GM21786 (cell line): ENCODE measurements around the gene PSMC2.

Experiments
- ATAC-seq: cut with Tn5 transposase; IDR thresholded peaks from one replicate; pipeline ENCODE4 v1.9.1; 2021; ENCODE audit not compliant: unreplicated experiment

The PSMC2 gene

DNA sequence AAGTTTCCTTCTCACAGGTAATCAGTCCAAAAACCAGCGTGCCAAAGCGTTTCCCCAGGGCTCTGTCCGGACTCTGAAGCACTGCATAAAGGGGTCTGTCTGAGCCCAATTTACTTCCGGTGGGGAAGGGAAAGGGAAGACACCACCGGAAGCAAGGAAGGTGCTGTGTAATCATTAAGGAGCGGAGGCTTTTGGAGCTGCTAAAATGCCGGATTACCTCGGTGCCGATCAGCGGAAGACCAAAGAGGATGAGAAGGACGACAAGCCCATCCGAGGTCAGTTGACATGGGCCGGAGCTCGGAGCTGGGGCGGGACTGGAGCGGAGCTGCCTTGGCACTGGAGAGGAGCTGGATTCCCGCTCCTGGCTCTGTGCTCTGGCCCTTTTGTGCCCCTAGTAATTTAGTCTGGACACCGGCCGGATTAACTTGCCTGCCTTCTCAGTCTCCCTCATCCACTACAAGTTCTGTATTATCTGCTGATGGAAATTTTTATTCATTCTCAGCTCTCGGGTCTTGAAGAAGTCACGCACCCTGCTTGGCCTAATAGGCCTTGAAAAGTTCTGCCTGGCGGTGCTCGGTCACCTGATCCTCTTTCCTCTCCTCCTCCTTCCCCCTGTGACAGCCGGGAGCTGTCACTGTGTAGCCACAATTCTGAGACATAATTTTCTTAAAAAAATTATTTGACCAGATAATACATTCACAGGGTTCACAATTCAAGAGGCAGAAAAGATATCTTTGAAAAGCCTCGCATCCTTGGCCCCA lies at the start of gene PSMC2:
TSS of gene PSMC2 (plus strand) at position 137 of the 761 bp plus-strand sequence. CDS start at position 206, 69 bp downstream.
- peak; percentile 69 for ATAC-seq

DNA sequence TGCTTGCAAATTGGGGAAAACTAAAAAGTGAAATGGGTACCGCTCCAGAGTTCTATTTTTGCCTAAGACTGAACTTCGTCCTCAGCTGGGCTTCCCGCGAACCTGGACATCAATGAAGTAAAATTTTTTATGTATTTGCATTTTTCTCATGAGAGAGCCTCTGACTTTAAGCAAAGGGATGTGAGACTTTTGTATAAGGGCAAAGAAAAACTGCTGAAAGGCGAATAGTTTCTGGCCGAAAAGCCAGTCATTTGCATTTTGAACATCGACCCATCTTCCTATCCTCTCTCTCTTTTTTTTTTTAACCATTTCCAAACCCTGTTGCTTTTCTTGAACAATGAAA lies 49.6 kb upstream of the PSMC2 start:
- ATAC-seq: peak; percentile 3

DNA sequence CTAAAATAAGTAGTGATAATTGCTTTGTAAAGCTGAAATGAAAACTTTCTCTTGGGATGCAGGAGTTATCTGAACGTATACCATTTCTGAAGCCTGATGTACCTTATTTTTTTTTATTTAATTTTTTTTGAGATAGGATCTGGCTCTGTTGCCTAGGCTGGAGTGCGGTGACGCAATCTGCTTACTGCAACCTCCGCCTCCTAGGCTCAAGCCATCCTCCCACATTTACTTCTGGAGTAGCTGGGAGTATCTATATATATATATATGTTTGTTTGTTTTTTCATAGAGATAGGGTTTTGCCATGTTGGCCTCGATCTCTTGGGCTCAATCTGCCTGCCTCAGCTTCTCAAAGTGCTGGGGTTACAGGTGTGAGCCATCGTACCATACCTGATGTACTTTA lies 47.8 kb upstream of the PSMC2 start:
- no peak for ATAC-seq

DNA sequence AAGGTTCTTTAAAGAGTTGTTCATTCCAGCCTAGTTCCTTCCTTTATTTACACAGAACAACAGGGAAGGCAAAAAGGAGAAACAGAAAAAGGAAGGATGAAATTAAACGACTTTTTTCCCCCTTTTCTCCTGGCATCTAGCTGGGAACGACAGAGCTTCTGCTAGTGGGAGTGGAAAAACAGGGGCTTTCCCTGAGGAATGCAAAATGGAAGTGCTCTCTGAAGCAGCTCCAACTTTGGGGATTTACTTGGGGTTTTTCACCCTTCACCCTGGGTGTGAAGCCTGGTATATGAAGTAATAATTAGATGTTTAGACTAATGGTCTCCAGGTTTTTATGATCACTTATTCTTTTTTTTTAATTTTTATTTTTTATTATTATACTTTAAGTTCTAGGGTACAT lies 46.0 kb upstream of the PSMC2 start:
- ATAC-seq: no peak

DNA sequence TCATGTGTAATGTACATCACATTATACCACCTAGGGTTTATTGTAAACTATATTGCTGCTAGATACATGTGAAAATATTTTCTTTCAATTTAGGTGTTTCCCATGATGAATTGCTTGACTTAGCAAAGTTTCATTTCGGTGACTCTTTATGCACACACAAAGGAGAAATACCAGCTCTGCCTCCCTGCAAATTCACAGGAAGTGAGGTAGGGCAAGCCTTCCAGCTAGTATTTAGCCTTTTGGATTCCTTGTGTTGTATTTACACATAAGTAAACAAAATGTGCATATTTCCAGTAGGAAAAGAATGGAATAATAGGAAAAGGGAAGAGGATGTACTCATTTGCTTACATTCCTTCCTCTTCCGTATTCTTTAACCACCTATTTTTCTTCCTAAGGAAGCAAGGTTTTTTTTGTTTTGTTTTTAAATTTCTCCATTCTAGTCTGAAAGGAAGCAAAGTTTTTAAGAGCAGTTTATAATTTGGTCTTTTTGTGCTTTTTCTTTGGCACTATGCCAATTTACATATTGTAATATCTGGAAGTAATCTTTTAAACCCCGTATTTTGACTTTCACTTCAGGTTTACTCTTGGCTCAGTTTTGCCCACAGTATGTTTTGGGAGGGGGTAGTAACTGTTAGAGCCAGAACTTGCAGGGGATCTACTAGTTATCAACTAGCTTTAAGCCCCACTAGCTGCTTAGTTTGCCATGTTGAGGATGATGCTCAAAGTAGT lies 39.8 kb upstream of the PSMC2 start:
- no peak for ATAC-seq

DNA sequence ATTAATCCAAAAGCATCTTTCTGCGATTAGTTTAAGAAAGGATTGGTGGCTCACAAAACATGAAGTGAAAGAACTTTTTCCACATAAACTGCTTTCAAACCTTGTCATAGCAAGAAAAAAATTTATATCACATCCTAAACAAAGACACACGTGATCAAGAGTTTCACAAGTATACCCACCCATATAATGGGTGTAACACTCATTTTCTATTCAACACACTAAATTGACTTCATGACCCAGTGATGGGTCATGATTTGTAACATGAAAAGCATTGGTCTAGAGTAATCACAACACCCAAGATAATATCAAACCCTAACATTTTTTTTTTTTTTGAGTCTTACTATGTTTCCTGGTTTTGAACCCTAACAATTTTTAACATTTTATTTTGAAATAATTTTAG lies 32.6 kb upstream of the PSMC2 start:
- ATAC-seq: no peak

DNA sequence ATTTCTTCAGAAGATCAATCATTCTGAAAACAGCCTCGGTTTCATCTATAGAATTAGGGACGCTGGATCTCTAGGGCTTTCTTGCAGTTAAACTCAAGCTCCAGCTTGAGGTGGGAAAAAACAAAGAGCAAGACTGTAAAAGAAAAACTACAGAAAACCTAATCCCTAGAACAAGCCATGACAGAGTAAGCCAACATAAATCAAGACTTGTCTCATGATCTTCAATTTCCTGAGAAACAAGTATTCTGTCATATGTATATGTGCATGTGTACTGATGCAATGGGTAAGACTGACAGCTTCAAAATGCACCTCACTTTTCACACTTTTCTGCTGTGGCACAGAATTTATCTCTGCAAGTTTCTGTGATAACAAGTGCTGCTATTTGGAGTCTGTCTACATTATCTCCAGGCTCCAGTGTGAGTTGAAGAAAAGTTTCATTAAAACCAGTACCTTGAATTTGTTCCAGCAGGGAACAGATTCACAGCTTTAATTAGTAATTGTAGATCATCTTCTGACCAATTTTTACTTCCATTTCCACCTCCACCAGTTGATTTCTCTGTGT lies 31.0 kb upstream of the PSMC2 start:
- no peak for ATAC-seq

DNA sequence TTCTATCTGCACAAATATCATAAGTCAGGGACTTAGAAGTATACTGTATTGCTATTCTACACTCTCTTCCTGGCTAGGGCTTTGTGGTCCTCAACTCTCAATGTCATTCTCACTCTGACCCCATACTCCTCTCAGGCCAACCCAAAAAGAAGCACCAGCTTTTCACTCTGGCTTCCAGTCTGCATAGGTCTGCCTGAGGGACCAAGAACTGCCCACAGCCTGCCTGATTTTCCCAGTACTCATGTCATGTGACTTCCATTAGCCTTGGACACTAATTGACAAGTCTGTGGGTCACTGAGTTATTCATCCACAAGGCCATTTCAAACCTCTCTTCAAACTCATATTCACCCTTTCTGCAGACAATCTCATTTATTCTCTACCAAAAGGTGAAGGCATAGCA lies 30.4 kb upstream of the PSMC2 start:
- no peak for ATAC-seq

DNA sequence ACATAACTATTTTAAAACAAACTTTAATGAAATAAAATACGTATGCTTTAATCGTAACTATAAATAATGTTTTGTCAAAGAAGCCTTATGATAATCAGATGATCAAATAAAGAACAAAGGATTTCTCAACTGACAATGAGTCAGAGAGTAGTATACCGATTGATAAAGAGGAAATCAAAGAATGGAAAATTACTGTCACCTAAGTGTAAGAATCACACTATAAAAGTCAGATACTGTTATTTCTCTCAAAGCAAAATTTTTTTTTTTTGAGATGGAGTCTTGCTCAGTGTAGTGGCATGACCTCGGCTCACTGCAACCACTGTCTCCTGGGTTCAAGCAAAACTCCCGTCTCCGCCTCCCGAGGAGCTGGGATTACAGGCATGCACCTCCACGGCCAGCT lies 21.7 kb upstream of the PSMC2 start:
- ATAC-seq: no peak

DNA sequence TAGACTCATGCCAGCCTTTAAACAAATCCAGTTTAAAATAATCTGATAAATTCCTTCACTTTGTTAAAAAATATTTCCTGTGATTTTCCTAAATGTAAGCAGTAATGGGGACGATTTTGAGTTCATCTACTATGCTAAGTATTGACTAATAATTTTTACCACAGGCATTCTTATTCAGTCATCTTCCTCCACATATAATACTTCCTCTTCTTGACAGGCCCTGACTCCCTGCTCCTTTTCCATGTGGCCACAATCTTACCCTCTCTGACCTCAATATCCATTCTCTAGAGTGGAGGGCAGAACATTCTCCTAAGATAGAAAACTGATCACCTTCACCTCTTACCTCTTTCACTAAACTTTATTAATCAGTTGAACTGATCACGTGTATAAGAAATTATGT lies 10.7 kb upstream of the PSMC2 start:
- ATAC-seq: no peak

DNA sequence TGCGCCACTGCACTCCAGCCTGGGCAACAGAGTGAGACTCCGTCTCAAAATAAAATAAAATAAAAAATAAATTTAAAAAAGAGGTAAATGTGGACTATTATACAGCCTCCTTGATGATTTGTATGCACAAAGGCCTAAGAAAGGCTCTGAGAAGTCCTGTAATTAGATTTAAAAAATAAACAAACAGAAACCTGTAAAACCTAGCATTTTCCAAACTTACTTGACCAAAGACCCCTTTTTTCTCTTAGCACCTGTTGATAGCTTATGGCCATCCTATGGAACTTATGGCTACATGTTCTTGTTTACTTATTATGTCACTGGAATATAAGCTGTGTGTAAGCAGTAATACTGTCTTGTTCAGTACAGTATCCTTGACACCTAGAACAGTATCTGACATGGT lies 8.6 kb upstream of the PSMC2 start:
- ATAC-seq: no peak

DNA sequence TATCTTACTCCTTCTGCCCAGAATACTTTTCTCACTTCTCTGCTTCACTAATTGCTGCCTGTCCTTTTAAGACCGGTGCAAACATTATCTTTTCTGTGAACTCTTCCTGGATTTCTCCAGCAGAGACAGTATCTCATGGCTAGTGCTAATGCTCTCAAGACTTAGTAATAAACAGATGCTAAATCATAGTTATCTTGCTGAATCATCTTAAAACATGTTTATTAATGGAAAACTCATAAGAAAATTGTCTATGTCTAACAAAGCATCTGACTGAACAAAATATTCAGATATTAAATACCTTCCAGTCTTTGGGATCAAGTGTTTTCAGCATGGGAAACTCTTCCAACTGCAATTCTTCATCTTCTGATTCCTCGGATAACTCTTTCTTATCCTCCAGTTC lies 6.0 kb upstream of the PSMC2 start:
- ATAC-seq: no peak

DNA sequence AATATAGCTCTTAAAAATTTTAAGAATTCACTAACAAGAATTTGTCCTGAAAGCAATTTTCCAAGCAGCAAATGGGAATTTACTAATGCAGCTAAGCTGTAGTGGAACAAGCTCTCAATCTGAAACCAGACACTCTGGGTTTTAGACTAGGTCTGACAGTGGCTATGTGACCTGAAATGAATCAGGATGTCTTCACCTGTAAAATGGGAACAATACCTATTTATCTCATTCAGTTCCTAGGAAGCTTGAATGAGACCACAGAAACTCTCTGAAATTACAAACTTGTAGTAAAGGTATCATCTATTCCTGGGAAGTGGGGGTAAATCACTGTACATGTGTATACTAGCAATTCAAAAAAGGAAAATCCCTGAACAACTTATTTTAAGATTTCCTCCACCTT lies 4.1 kb upstream of the PSMC2 start:
- ATAC-seq: no peak

DNA sequence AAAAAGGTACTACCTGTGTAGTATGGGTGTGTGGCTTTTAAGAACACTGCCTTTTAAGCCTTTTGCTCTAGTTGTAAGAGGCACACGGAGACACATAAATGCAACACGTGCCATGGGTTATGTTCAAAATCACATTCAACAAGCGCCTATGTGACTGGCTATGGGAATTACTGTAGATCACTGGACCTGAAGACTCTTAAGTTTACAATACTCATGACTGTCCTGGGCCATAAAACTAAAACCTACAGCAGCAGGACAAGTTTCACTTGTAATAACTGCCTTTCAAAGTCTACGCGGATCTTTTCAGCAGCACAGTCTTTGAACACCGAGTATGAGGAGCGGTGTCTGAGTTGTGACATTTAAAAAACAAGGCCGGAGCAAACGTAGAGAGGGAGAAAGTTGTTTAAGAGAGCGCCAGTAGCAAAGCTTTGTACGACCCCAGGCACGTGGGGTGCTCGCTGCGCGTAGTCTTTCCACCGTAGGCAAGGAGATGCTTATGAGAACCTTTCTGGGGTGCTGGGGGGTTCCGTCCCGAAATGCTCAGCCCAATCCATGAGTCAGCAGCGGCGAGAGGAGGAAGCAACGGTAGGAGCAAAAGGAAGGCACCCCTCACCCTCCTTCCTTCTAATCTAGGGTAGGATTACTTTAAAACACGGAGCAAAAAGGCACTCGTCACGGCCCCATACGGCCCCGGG lies 3.5 kb upstream of the PSMC2 start:
- no peak for ATAC-seq

DNA sequence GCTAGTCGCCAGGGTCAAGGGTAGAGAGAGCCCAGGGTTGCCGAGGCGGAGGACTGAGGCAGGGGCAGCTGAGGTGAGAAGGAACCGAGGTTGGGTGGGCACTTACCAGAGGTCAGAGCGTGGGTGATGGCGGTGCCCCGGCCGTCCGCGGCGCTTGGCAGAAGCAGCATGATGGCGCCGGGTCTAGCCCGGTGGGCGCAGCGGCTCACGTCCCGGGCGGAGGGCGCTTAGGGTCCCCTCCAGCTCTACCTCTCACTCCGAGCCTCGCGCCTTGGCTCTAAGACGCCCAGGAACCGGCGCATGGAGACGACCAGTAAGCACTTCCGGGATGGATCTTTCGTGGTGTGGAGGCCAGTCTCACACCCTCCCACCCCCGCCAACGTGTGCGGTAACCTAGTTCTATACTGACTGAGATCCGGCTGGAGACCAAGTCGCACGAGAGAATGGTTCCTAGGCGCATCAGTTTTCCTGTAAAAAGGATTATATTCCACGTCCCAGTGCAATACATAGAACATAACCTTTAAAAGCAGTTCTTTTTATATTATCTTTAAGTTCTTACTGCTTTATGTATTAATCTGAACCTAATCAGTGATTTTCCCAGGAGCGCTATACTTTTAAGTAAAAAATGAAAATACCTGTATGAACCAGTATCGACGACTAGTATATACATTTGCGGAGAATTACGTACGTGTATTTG lies 2.8 kb upstream of the PSMC2 start, which contains the start of gene DNAJC2:
TSS of gene DNAJC2 (minus strand) at position 315 of the 697 bp plus-strand sequence. CDS start at position 170, 145 bp downstream.
- ATAC-seq: peak; percentile 75

DNA sequence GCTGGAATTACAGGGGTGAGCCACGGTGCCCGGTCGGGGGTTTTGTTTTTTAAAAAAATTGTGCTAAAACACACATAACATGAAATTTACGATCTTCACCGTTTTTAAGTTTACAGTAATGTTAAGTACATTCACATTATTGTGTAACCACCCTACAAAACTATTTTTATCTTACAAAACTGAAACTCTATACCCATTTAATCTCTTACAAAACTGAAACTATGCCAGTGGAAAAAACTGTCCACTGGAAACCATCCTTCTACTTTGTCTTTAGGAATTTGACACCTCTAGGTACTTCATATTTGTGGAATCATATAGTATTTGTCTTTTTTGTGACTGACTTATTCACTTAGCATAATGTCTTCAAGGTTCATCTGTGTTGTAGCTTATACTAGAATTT lies 1.0 kb upstream of the PSMC2 start:
- no peak for ATAC-seq

DNA sequence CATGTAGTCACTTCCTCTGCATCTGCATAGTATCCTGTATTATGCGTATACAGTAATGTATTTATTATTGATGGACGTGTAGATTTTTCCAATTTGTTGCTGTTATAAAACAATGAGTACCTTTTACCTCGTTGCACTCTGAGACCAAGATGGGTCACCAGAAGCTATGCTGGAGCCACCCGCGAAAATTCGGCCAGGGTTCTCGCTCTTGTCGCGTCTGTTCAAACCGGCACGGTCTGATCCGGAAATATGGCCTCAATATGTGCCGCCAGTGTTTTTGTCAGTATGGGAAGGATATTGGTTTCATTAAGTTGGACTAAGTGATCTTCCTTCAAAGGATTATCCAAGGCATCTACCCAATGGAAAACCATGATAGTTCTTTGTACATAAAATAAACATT lies 1.0 kb downstream of the PSMC2 start:
- ATAC-seq: no peak

DNA sequence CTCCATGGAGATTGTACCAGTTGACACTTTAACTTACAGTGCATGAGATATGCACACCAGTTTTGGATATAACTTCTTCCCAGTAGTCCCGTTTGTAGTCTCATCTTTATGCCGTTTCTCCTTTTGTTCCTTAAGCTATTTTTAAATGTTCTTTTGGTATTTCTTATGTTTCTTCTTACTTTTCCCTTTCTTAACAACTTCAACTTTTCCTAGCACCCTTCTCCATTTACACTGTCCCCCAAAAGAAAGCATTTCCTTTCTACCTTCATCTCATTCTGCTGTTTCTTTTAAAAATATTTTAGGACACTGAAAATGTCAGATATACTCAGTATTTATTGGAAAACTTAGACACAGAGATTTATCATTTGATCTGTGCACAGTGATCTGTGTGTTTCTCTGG lies 1.5 kb downstream of the PSMC2 start:
- ATAC-seq: no peak

DNA sequence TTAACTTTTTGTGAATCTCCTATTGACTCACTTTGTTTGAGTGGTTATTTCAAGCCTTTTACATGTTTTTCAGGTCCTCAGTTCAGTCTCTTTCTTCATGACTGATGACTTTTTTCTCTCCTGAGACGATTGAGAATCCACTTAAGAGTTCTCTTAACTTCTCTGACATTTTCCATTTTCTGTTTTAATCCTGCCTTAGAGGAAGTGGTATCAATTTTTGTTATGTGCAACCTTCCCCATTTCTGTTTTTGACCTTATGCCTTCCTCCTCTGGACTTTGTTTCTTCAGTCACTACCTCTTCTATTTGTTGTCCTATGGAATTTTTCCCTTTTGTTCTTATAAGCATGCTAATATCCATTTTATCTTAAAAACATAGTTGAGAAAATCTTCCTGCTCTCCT lies 2.4 kb downstream of the PSMC2 start:
- no peak for ATAC-seq

DNA sequence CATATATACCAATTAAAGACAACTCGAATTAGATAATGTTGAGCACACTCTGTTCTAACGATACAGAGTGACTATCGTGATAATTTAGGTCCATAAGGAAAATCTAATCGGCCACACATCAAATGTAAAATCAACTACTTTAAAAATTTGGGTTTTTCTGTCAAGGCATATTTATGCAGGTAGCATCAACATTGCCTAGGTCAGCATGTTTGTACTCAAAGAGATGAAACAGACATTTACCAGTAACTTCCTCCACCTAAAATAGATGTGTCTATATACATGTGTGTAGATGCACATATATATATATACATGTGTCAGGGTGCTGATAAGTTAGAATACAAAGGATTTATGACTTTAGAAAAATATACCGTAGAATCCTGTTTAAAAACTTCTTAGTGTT lies 22.0 kb downstream of the PSMC2 start:
- no peak for ATAC-seq
